ENCODE data around the gene SULT1C2. TPM values are rescaled to one million over a fixed set of nuclear protein-coding genes. Genes with fewer than 3 reads are reported as not detected.

The SULT1C2 gene
- total RNA-seq, 1 experiment from 2014 or later = 3.9 TPM

DNA sequence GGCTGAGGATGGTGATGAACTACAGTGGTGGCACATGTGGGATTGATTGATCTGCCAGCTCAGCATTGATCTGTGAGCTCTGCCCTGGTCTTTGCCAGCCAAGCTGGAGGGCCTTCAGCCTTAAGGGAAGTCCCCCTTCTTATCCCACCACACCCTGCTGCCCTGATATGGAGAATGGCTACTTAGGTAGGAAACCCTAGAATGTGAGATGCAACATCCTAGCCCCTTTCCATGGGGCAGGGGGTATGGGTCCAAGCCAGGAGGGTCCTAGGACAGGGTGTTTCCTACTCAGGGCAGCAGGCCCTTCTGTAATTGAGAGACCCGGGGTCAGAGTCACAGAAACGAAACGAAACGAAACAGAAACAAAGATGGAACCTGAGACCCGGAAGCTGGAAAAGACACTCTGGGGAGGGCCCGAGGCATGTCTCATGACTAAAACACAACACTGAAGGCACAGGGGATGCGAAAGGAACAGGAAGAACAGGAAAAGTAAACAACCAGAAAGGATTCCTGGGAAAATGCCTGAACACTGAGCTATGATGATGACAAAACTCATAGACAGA, 16.9 kb upstream of the SULT1C2 start:
- Histone ChIP-seq H3K9ac (ENCODE audit: low read length) (no peak overlapping the region), H3K9me3 (ENCODE audit: control insufficient read depth in 1 of 2, insufficient read depth in 1 of 2, low read depth in 1 of 2, low read length in 2 of 2) (no peaks in the 10 kb centered on the region), H3K4me3 (replicated peaks in 1 of 2; ENCODE audit: low read depth in 1 of 2, low read length in 2 of 2) (no peak overlapping the region), H3K79me2 (ENCODE audit: insufficient read depth, low read length) (no peaks in the 10 kb centered on the region), H3K27me3 (ENCODE audit: insufficient read depth, low read length) (no peaks in the 10 kb centered on the region; the same call in 1 of the 2 replicates), H3K4me1 (ENCODE audit: control insufficient read depth in 1 of 2, insufficient read depth in 2 of 2, low read length in 2 of 2) (no peaks in the 10 kb centered on the region), H2AFZ (ENCODE audit: low read depth, low read length, poor library complexity, severe bottlenecking) (no peak overlapping the region), H3K36me3 (ENCODE audit: control insufficient read depth in 1 of 2, insufficient read depth in 2 of 2, low read length in 2 of 2) (no peaks in the 10 kb centered on the region), H3K27ac (ENCODE audit: low read depth, low read length) (no peak overlapping the region), H3K4me2 (ENCODE audit: low read length) (no peak overlapping the region), H3K9me2 (ENCODE audit: insufficient read depth) (no peaks in the 10 kb centered on the region), H4K20me1 (ENCODE audit: insufficient read depth) (no peaks in the 10 kb centered on the region)
- DNase-seq (ENCODE audit: low read depth, low spot score) (no peak), ATAC-seq (no peak)
- ChIA-PET POLR2A (no interaction called here), CTCF (no interaction called here), RAD21 (ENCODE audit: low non-redundant PET in 1 of 2, low total read pairs in 2 of 2, uncharacterized antibody in 2 of 2, unreplicated experiment in 2 of 2) (no interaction called here)
- no TSS peak for BruUV-seq (replicated peaks)
- intact Hi-C loops (cut with micrococcal nuclease) = no loop called here
- TF ChIP-seq JUND (IDR thresholded peaks at IDR 0.05) (no peak), SP1 (IDR thresholded peaks at IDR 0.05; ENCODE audit: low read depth) (no peak), CBX3 (IDR thresholded peaks at IDR 0.05; ENCODE audit: low read depth) (no peak), POLR2A (IDR thresholded peaks at IDR 0.05; ENCODE audit: borderline replicate concordance, extremely low read depth, insufficient read depth, insufficient read length) (no peak), YY1 (IDR thresholded peaks at IDR 0.05; ENCODE audit: extremely low read depth, insufficient replicate concordance, low read depth, low read length) (no peak), RAD21 (IDR thresholded peaks at IDR 0.05; ENCODE audit: low read depth) (no peak), FOSL1 (IDR thresholded peaks at IDR 0.05; ENCODE audit: low read depth) (no peak), EGR1 (IDR thresholded peaks at IDR 0.05; ENCODE audit: low read depth) (no peak), SRF (IDR thresholded peaks at IDR 0.05; ENCODE audit: low read depth) (no peak), CEBPB (IDR thresholded peaks at IDR 0.05; ENCODE audit: low read depth) (no peak), TCF7L2 (IDR thresholded peaks at IDR 0.05; ENCODE audit: borderline replicate concordance, extremely low read depth, insufficient read depth, insufficient read length) (no peak), ELF1 (IDR thresholded peaks at IDR 0.05; ENCODE audit: borderline replicate concordance, low read depth) (no peak), SIN3A (IDR thresholded peaks at IDR 0.05; ENCODE audit: low read depth) (no peak)
- TF ChIP-seq, protein P1, sequence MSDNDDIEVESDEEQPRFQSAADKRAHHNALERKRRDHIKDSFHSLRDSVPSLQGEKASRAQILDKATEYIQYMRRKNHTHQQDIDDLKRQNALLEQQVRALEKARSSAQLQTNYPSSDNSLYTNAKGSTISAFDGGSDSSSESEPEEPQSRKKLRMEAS (IDR thresholded peaks at IDR 0.05) = no peak
- TF ChIP-seq, protein P2, sequence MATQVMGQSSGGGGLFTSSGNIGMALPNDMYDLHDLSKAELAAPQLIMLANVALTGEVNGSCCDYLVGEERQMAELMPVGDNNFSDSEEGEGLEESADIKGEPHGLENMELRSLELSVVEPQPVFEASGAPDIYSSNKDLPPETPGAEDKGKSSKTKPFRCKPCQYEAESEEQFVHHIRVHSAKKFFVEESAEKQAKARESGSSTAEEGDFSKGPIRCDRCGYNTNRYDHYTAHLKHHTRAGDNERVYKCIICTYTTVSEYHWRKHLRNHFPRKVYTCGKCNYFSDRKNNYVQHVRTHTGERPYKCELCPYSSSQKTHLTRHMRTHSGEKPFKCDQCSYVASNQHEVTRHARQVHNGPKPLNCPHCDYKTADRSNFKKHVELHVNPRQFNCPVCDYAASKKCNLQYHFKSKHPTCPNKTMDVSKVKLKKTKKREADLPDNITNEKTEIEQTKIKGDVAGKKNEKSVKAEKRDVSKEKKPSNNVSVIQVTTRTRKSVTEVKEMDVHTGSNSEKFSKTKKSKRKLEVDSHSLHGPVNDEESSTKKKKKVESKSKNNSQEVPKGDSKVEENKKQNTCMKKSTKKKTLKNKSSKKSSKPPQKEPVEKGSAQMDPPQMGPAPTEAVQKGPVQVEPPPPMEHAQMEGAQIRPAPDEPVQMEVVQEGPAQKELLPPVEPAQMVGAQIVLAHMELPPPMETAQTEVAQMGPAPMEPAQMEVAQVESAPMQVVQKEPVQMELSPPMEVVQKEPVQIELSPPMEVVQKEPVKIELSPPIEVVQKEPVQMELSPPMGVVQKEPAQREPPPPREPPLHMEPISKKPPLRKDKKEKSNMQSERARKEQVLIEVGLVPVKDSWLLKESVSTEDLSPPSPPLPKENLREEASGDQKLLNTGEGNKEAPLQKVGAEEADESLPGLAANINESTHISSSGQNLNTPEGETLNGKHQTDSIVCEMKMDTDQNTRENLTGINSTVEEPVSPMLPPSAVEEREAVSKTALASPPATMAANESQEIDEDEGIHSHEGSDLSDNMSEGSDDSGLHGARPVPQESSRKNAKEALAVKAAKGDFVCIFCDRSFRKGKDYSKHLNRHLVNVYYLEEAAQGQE (IDR thresholded peaks at IDR 0.05; ENCODE audit: low read depth) = no peak
- TF ChIP-seq, protein P3, sequence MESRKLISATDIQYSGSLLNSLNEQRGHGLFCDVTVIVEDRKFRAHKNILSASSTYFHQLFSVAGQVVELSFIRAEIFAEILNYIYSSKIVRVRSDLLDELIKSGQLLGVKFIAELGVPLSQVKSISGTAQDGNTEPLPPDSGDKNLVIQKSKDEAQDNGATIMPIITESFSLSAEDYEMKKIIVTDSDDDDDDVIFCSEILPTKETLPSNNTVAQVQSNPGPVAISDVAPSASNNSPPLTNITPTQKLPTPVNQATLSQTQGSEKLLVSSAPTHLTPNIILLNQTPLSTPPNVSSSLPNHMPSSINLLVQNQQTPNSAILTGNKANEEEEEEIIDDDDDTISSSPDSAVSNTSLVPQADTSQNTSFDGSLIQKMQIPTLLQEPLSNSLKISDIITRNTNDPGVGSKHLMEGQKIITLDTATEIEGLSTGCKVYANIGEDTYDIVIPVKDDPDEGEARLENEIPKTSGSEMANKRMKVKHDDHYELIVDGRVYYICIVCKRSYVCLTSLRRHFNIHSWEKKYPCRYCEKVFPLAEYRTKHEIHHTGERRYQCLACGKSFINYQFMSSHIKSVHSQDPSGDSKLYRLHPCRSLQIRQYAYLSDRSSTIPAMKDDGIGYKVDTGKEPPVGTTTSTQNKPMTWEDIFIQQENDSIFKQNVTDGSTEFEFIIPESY (IDR thresholded peaks at IDR 0.05; ENCODE audit: extremely low read depth, insufficient replicate concordance, low read length) = no peak
